GDM1 (cell line): ENCODE data around the gene ETV1.

ENCODE experiments used
- DNase-seq: peaks from one replicate; lab custom pipeline; 2025; lab: John Stamatoyannopoulos, UW

The ETV1 gene

GRCh38 chr7:13986208-13986607 is 3.3 kb downstream of the ETV1 start:
- DNase-seq: no peak

- no peak for DNase-seq
Measured at GRCh38 chr7:13984831-13985685, 4.4 kb downstream of the ETV1 start.

- no peak for DNase-seq
Measured at GRCh38 chr7:13984061-13984460, 5.4 kb downstream of the ETV1 start.

GRCh38 chr7:13982940-13983677 is 6.4 kb downstream of the ETV1 start:
- DNase-seq: no peak

- DNase-seq: no peak
Measured at GRCh38 chr7:13981070-13981469, 8.4 kb downstream of the ETV1 start.

GRCh38 chr7:13980474-13980873 is 9.0 kb downstream of the ETV1 start:
- no peak for DNase-seq

- no peak for DNase-seq
Measured at GRCh38 chr7:13979671-13980435, 9.6 kb downstream of the ETV1 start.

- no peak for DNase-seq
Measured at GRCh38 chr7:13976594-13976993, 12.9 kb downstream of the ETV1 start.

- no peak for DNase-seq
Measured at GRCh38 chr7:13965077-13965476, 24.4 kb downstream of the ETV1 start.

- no peak for DNase-seq
Measured at GRCh38 chr7:13963925-13964324, 25.5 kb downstream of the ETV1 start.

GRCh38 chr7:13955494-13955893 is 34.0 kb downstream of the ETV1 start:
- no peak for DNase-seq

- no peak for DNase-seq
Measured at GRCh38 chr7:13953368-13953767, 36.1 kb downstream of the ETV1 start.

- DNase-seq: no peak
Measured at GRCh38 chr7:13952921-13953320, 36.5 kb downstream of the ETV1 start.

GRCh38 chr7:13949939-13950338 is 39.5 kb downstream of the ETV1 start:
- DNase-seq: no peak

GRCh38 chr7:13949445-13949844 is 40.0 kb downstream of the ETV1 start:
- DNase-seq: no peak

- DNase-seq: no peak
Measured at GRCh38 chr7:13948019-13948801, 41.3 kb downstream of the ETV1 start.

GRCh38 chr7:13947535-13947934 is 41.9 kb downstream of the ETV1 start:
- no peak for DNase-seq

- DNase-seq: no peak
Measured at GRCh38 chr7:13946181-13946580, 43.3 kb downstream of the ETV1 start.

GRCh38 chr7:13945670-13946069 is 43.8 kb downstream of the ETV1 start:
- DNase-seq: no peak

GRCh38 chr7:13933536-13933935 is 55.9 kb downstream of the ETV1 start:
- DNase-seq: no peak

- DNase-seq: no peak
Measured at GRCh38 chr7:13933091-13933490, 56.4 kb downstream of the ETV1 start.

GRCh38 chr7:13932131-13932530 is 57.3 kb downstream of the ETV1 start:
- no peak for DNase-seq
